Stimulated activated CD4-positive, alpha-beta T cell treated with anti-CD3 and anti-CD28 coated beads, Interleukin-12 subunit alpha, Interleukin-12 subunit beta, amount 100 ng/mL, for 48 hours (primary cell): ENCODE results near the gene TENT5D.
A peak's percentile ranks its signal among the peaks of the same experiment; 100 is the strongest.
"Not testable (repeated sequence)": the region's sequence is repeated elsewhere in the genome, so short reads cannot be mapped to it uniquely, and the experiment has no call there.

Experiments used
- DNase-seq, 3 donors: peaks; one replicate each; pipeline ENCODE4 v3.0.0-alpha.2; 2020; ENCODE audit warnings: low read depth in 2 of 3, low spot score in 1 of 3

TENT5D gene

DNA sequence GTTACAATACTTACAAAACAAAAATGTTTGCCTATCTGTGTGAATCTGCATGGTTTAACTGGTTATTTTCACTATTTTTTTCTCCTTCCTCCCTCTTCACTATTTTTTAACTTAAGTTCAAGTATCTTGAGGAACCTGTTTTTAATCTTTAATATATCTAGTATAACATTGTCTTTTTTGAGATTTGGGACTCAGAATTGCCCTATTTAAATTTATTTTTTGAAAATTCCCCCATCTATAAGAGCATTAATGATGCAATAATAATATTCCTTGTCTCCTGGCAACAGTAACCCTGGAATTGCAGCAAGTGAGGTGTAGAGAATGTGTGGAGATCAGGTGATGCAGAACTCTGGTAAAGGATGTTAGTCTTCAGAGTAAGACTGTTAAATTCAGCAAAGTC is at the start of gene TENT5D:
TENT5D (plus strand) TSS at position 301 of the 400 bp plus-strand sequence. CDS start 22,093 bp downstream, outside the sequence.
- no peak for DNase-seq

DNA sequence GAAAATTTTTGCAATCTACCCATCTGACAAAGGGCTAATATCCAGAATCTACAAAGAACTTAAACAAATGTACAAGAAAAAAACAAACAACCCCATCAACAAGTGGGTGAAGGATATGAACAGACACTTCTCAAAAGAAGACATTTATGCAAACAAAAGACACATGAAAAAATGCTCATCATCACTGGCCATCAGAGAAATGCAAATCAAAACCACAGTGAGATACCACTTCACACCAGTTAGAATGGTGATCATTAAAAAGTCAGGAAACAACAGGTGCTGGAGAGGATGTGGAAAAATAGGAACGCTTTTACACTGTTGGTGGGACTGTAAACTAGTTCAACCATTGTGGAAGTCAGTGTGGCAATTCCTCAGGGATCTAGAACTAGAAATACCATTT is 34.6 kb upstream of the TENT5D start:
- DNase-seq: not testable (repeated sequence)

DNA sequence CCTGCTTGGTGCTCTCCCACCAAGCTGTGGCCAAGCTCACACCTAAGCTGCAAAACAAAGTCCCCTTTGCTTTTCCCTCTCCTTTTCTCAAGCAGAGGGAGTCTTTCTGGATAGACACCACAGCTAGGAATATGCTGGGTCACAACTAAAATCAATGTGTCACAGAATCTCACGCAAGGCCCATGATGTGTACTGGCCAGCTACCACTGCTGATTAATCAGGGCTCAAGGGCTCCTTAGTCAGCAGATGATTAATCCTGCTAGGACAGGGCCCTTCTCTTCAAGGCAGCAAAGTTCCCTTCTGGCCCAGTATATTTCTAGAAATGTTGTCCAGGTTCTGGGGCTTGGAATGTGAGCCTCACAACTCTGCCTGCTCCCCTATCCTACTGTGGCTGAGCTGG is 32.0 kb upstream of the TENT5D start:
- no peak for DNase-seq

DNA sequence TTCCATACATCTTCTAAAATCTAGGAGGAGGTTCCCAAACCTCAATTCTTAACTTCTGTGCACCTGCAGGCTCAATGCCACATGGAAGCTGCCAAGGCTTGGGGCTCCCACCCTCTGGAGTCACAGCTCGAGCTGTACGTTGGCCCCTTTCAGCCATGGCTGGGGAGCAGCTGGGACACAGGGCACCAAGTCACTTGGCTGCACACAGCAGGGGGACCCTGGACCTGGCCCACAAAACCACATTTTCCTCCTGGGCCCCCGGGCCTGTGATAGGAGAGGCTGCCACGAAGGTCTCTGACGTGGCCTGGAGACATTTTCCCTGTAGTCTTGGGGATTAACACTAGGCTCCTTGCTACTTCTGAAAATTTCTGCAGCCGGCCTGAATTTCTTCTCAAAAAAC is 8.2 kb upstream of the TENT5D start:
- no peak for DNase-seq

DNA sequence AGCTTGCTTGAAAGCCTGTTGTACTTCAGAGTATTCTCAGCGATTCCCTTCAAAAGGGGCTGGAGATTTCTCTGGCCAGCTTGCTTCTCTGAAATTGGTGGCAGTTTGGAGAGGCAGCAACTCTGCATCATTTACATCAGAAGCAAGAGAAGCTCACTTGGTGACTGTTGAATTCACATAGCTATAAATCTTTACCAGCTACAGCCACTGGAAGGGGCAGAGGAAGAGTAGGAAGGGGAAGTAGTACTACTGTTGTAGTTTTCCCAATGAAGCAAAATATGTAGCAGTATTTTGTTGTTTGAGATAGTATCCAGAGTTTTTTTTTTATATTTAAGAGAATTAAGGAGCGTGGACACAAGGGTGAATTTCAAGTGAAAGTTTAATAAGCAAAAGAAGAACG is 2.8 kb downstream of the TENT5D start:
- DNase-seq: no peak

DNA sequence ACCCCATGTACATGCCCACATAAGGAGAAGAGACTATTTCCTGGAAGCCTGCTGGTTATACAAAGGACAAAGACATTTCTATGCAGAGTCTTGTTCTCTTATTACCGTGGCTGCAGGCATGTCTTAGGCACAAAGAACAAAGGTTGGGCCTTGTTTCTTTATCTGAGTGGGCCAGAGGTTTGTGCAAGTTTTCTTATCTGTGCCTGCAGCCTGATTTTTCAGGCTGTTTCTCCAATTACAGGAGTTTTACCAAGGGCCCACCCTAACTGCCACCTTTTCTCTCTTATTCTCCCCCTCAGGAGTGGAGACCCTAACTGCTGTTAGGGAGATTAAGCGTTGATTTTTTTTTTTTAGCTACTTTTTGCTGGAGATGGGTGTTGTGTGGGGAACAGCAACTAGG is 3.5 kb downstream of the TENT5D start:
- DNase-seq: no peak

DNA sequence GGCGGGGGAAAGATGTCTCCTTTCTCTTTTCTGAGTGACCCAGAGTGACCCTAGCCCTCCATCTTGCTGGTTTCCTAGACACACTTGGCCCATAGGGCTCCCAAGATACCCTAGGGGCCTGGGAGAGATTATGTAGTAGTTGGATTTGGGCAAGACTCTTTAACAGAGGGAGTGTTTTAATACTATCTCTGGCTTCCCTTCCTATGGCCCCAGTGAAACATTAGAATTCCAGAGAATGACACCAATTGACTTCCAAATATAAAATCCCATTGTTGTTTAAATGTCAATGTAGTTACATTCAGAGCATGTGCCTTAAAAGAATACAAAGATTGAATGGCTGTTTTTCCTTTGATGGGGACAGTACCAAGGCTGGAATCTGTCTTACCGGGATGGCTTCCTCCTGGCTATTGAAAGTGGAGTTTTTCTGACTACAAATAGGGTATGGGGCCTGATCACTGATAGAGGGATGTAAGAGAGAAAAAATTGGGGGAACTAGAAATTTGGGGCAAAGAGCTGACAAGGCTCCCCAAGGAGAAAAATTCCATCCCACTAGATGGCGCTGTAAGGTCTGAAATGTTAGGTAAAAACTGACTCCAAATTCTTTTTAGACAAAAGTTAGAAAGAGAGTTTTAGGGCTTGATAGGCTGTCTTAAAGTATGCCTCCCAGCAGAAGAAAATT is 10.7 kb downstream of the TENT5D start:
- DNase-seq: peak in 1 of 3 donors; percentile 28

DNA sequence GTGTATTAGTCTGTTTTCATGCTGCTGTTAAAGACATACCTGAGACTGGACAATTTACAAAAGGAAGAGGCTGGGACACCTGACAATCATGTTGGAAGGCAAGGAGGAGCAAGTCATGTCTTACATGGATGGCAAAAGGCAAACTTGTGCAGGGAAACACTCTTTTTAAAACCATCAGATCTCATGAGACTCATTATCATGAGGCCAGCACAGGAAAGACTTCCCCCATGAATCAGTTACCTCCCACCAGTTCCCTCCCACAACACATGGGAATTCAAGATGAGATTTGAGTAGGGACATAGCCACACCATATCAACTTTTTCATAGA is 11.2 kb downstream of the TENT5D start:
- DNase-seq: no peak

DNA sequence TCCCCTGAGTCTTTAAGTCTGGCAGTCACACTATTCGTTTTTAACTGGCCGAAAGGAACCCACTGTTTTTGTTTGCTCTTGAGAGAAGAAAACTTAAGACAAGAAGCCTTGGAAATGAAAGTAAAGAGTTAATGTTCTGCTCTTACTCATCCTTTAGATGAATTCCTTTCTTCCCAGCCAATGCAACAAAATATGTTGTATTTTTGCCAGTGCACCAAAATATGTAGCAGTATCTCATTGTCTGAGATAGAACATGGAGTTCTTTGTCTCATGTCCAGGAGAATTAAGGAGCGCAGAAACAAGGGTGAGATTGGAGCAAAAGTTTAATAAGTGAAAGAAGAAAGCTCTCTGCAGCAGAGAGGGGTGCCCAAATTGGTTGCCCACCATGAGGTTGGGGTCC is 12.2 kb downstream of the TENT5D start:
- no peak for DNase-seq

DNA sequence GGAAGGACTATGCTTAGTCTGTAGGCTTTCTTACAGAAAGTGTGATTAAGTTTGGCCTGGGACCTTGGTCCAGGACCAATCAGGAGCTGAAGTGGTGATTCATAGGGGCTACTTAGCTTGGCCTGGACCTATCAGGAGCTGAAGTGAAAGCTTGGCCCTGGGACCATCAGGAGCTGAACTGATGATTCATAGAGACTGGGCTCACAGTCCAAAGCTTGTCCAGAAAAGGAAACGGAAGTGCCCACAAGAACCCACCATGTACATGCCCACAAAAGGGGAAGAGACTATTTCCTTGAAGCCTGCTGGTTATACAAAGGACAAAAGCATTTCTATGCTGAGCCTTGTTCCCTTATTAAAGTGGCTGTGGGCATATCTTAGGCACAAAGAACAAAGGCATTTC is 12.6 kb downstream of the TENT5D start:
- no peak for DNase-seq

DNA sequence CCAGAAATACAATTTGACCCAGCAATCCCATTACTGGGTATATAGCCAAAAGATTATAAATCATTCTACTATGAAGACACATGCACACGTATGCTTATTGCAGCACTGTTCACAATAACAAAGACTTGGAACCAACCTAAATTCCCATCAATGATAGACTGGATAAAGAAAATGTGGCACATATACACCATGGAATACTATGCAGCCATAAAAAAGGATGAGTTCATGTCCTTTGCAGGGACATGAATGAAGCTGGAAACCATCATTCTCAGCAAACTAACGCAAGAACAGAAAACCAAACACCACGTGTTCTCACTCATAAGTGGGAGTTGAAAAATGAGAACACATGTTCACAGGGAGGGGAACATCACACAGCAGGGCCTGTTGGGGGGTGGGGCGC is 47.9 kb downstream of the TENT5D start:
- not testable (repeated sequence) for DNase-seq

DNA sequence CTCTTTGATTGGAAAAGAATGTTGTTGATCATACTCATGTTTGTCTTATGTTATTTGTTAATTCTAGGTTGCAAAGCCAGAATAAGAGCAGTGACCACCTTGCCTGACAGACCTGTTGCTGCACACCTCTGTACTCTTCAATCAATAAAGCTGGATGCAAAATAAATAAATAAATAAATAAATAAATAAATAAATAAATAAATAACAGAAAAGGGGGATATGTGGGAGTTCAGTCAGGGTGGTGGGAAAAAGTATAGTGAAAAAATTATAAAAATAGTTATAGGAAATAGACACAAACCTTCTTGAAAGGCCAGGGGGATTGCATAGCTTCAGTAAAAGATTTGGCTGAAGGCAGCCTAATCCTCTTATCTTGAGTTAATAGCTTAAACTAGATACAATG is 51.3 kb downstream of the TENT5D start:
- DNase-seq: no peak

DNA sequence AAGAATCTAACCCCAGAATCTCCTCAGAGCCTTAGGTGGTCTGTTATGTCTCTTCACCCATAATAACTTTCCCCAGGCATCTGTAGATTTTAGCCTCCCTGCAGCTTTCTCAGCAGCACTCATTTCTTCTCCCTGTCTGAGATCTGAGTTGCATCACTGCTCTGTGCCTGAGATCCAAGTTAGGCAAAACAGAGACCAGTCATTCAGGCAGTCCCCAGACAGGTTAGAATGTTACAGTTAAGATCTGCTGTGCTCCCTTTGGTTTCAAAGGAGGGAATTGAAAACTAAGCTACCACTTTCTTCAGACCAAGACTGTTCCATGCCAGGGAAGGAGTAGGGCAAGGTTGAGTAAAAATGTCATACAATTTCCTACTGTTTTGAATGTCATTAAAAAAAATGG is 65.3 kb downstream of the TENT5D start:
- DNase-seq: no peak

DNA sequence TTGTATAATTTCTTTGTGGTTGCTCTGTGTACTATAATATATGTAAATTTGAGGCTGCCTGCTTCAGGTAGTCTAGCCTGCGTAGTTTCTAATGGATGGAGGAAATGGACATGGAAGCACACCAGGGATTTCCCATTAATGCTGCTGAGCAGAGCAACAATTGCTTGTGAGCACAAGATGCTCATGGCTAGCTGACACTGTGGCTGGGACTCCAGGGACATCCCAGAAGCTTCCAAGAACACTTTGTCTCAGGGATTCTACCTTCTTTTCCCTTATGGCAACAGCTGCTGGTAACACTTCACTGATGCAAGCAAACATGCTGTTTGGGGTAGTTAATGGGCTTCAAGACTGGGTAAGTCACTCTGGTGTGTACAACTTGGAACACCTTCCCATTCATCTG is 66.1 kb downstream of the TENT5D start:
- no peak for DNase-seq

DNA sequence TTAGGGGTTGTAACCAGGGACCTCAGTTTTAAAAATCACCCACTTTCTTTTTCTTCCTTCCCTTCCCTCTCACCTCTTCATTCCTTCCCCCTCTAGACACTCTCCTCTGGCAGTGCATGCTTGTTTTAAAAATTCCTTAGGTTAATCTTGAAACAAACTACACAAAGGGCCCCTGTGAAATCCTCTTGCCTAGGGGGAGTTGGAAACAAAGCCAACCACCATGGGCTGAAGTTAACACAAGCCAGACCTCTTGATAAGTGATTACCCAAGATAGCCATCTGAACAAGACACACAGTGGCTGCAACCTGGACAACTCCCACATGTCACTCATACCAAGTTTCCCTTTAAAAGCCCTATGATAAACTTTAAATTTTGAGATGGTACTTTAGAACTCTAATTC is 68.9 kb downstream of the TENT5D start:
- no peak for DNase-seq
